HG02759 (cell line): ENCODE data around the gene NFKB1.
A peak's percentile ranks its signal among the peaks of the same experiment; 100 is the strongest.

Experiments
- ATAC-seq: cut with Tn5 transposase; IDR thresholded peaks from one replicate; pipeline ENCODE4 v1.9.1; 2021; ENCODE audit warnings: mild to moderate bottlenecking, moderate library complexity; ENCODE audit not compliant: unreplicated experiment

The NFKB1 gene

GRCh38 chr4:102527695-102528283, 26.6 kb downstream of the NFKB1 start:
- peak; percentile 44 for ATAC-seq

- no peak for ATAC-seq
Measured at GRCh38 chr4:102529977-102530376, 28.8 kb downstream of the NFKB1 start.

GRCh38 chr4:102530986-102531385, 29.8 kb downstream of the NFKB1 start:
- no peak for ATAC-seq

- no peak for ATAC-seq
Measured at GRCh38 chr4:102531462-102531861, 30.3 kb downstream of the NFKB1 start.

GRCh38 chr4:102533348-102533747, 32.2 kb downstream of the NFKB1 start:
- no peak for ATAC-seq

GRCh38 chr4:102533904-102534303, 32.7 kb downstream of the NFKB1 start:
- no peak for ATAC-seq

GRCh38 chr4:102534845-102535244, 33.7 kb downstream of the NFKB1 start:
- ATAC-seq = no peak

- peak; percentile 85 for ATAC-seq
Measured at GRCh38 chr4:102535398-102536082, 34.4 kb downstream of the NFKB1 start.

- ATAC-seq = no peak
Measured at GRCh38 chr4:102536768-102537167, 35.6 kb downstream of the NFKB1 start.

GRCh38 chr4:102537269-102537668, 36.1 kb downstream of the NFKB1 start:
- ATAC-seq = no peak

GRCh38 chr4:102541697-102542096, 40.5 kb downstream of the NFKB1 start:
- ATAC-seq = no peak

- ATAC-seq = peak; percentile 69
Measured at GRCh38 chr4:102543030-102543928, 42.1 kb downstream of the NFKB1 start.

- ATAC-seq = peak; percentile 61
Measured at GRCh38 chr4:102546635-102547034, 45.5 kb downstream of the NFKB1 start.

GRCh38 chr4:102547973-102548372, 46.8 kb downstream of the NFKB1 start:
- ATAC-seq = no peak

- no peak for ATAC-seq
Measured at GRCh38 chr4:102551958-102552565, 50.9 kb downstream of the NFKB1 start.

GRCh38 chr4:102552781-102553180, 51.6 kb downstream of the NFKB1 start:
- ATAC-seq = no peak

- no peak for ATAC-seq
Measured at GRCh38 chr4:102553982-102554381, 52.8 kb downstream of the NFKB1 start.

- ATAC-seq = no peak
Measured at GRCh38 chr4:102554482-102554881, 53.3 kb downstream of the NFKB1 start.

GRCh38 chr4:102554992-102555391, 53.8 kb downstream of the NFKB1 start:
- no peak for ATAC-seq

- ATAC-seq = no peak
Measured at GRCh38 chr4:102557636-102558035, 56.5 kb downstream of the NFKB1 start.

GRCh38 chr4:102560115-102560514, 59.0 kb downstream of the NFKB1 start:
- ATAC-seq = no peak
